SU-DHL-6 (cell line): ENCODE data around the gene CDC25B.

ENCODE experiments used
- CTCF ChIP-seq: fragments of 200-600 bp; sonication (generic); IDR thresholded peaks from one replicate; pipeline ENCODE4 v1.5.1; 2017; ENCODE audit warnings: antibody characterized with exemption, mild to moderate bottlenecking, low read length, moderate library complexity; ENCODE audit not compliant: insufficient read depth, poor library complexity, severe bottlenecking
- EZH2phosphoT487 ChIP-seq: fragments of 200-600 bp; sonication (generic), shearing (Covaris generic); conservative IDR thresholded peaks from 2 replicates; pipeline ENCODE4 v1.6.1; 2018; ENCODE audit warnings: mild to moderate bottlenecking, antibody characterized with exemption, low read length, moderate library complexity, mixed read lengths

GRCh38 chr20:3755269-3755668 is 40.8 kb upstream of the CDC25B start:
- TF ChIP-seq CTCF = no peak
- TF ChIP-seq EZH2phosphoT487 = no peak
